Measurements from ENCODE around the gene PPFIA2.

DNA sequence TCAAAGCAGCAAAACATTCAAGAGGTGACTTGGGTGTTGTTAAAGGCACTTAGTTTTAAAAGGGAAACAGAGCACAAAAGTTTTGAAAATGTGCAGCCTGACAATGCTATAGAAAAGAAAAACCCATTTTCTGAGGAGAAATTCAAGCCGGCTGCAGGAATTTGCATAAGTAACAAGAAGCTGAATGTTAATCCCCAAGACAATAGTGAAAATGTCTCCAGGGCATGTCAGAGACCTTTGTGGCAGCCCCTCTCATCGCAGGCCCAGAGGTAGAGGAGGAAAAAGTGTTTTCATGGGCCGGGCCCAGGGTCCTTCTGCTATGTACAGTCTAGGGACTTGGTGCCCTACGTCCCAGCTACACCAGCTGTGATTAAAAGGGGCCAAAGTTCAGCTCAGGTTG, 167.9 kb downstream of the PPFIA2 start:
- no peak for TF ChIP-seq POLR2A (IDR thresholded peaks at IDR 0.05)
- TF ChIP-seq, protein P1, sequence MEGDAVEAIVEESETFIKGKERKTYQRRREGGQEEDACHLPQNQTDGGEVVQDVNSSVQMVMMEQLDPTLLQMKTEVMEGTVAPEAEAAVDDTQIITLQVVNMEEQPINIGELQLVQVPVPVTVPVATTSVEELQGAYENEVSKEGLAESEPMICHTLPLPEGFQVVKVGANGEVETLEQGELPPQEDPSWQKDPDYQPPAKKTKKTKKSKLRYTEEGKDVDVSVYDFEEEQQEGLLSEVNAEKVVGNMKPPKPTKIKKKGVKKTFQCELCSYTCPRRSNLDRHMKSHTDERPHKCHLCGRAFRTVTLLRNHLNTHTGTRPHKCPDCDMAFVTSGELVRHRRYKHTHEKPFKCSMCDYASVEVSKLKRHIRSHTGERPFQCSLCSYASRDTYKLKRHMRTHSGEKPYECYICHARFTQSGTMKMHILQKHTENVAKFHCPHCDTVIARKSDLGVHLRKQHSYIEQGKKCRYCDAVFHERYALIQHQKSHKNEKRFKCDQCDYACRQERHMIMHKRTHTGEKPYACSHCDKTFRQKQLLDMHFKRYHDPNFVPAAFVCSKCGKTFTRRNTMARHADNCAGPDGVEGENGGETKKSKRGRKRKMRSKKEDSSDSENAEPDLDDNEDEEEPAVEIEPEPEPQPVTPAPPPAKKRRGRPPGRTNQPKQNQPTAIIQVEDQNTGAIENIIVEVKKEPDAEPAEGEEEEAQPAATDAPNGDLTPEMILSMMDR (IDR thresholded peaks at IDR 0.05) = no peak

All from suprapubic skin (tissue), 3 donors.